ENCODE data around the gene VEPH1.

VEPH1 gene

DNA sequence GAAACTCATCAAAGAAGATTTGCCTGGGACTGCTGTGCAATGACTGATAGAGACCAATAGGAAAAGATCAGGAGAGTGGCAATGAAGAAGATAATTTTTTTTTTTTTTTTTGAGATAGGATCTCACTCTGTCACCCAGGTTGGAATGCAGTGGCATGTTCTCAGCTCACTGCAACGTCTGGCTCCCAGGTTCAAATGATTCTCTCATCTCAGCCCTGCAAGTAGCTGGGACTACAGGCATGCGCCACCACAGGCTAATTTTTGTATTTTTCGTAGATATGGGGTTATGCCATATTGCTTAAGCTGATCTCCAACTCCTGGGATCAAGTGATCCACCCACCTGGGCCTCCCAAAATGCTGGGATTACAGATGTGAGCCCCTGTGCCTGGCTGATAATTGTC is 226.4 kb downstream of the VEPH1 start:
- no peak overlapping the region for H3K4me3 ChIP-seq (ENCODE audit: insufficient read depth, low read length, poor library complexity, severe bottlenecking)
- no peaks in the 10 kb centered on the region for H3K36me3 ChIP-seq (ENCODE audit: low read length)
- H3K79me2 ChIP-seq (ENCODE audit: insufficient read depth, low read length): no peaks in the 10 kb centered on the region
- H3K9me3 ChIP-seq (ENCODE audit: insufficient read depth, low read length): no peaks in the 10 kb centered on the region
- H3K27me3 ChIP-seq (ENCODE audit: low read length): no peaks in the 10 kb centered on the region
- H4K20me1 ChIP-seq (ENCODE audit: low read depth, low read length): no peaks in the 10 kb centered on the region
- no peak overlapping the region for H3K4me2 ChIP-seq (ENCODE audit: low read depth, low read length, poor library complexity, severe bottlenecking)
- H3K9ac ChIP-seq (ENCODE audit: low read length): no peak overlapping the region
- no peak overlapping the region for H2AFZ ChIP-seq (ENCODE audit: low read depth, low read length, severe bottlenecking)
- TF ChIP-seq EZH2phosphoT487 (conservative IDR thresholded peaks at IDR 0.05; ENCODE audit: low read length): no peak
- TF ChIP-seq CTCF (IDR thresholded peaks at IDR 0.05; ENCODE audit: insufficient read depth, low read length, poor library complexity, severe bottlenecking): no peak
- H3K27ac ChIP-seq (ENCODE audit: low read depth, low read length): no peak overlapping the region
- H3K9me2 ChIP-seq (replicated peaks; ENCODE audit: insufficient read depth, low read length): no peaks in the 10 kb centered on the region
- no peaks in the 10 kb centered on the region for H3F3A ChIP-seq (ENCODE audit: insufficient read depth)

- no peak overlapping the region for H3K4me2 ChIP-seq (ENCODE audit: low read depth, low read length, poor library complexity, severe bottlenecking)
- no peaks in the 10 kb centered on the region for H3K9me3 ChIP-seq (ENCODE audit: insufficient read depth, low read length)
- no peaks in the 10 kb centered on the region for H4K20me1 ChIP-seq (ENCODE audit: low read depth, low read length)
- H2AFZ ChIP-seq (ENCODE audit: low read depth, low read length, severe bottlenecking): no peak overlapping the region
- H3K36me3 ChIP-seq (ENCODE audit: low read length): no peaks in the 10 kb centered on the region
- no peaks in the 10 kb centered on the region for H3K9me2 ChIP-seq (replicated peaks; ENCODE audit: insufficient read depth, low read length)
- no peak overlapping the region for H3K9ac ChIP-seq (ENCODE audit: low read length)
- H3K4me3 ChIP-seq (ENCODE audit: insufficient read depth, low read length, poor library complexity, severe bottlenecking): no peak overlapping the region
- TF ChIP-seq CTCF (IDR thresholded peaks at IDR 0.05; ENCODE audit: insufficient read depth, low read length, poor library complexity, severe bottlenecking) (no peak), EZH2phosphoT487 (conservative IDR thresholded peaks at IDR 0.05; ENCODE audit: low read length) (no peak)
- no peak overlapping the region for H3K27ac ChIP-seq (ENCODE audit: low read depth, low read length)
- no peaks in the 10 kb centered on the region for H3K79me2 ChIP-seq (ENCODE audit: insufficient read depth, low read length)
- H3F3A ChIP-seq (ENCODE audit: insufficient read depth): no peaks in the 10 kb centered on the region
- H3K27me3 ChIP-seq (ENCODE audit: low read length): no peaks in the 10 kb centered on the region
Observed at GRCh38 chr3:157275832-157276231, 227.4 kb downstream of the VEPH1 start.

GRCh38 chr3:157274644-157275137 is 228.5 kb downstream of the VEPH1 start:
- Histone ChIP-seq H3K9me3 (ENCODE audit: insufficient read depth, low read length) (no peaks in the 10 kb centered on the region), H3K36me3 (ENCODE audit: low read length) (no peaks in the 10 kb centered on the region), H3K9me2 (replicated peaks; ENCODE audit: insufficient read depth, low read length) (no peaks in the 10 kb centered on the region), H3K27me3 (ENCODE audit: low read length) (no peaks in the 10 kb centered on the region), H3F3A (ENCODE audit: insufficient read depth) (no peaks in the 10 kb centered on the region), H3K4me3 (ENCODE audit: insufficient read depth, low read length, poor library complexity, severe bottlenecking) (no peak overlapping the region), H3K4me2 (ENCODE audit: low read depth, low read length, poor library complexity, severe bottlenecking) (no peak overlapping the region), H3K9ac (ENCODE audit: low read length) (no peak overlapping the region), H3K79me2 (ENCODE audit: insufficient read depth, low read length) (no peaks in the 10 kb centered on the region), H4K20me1 (ENCODE audit: low read depth, low read length) (no peaks in the 10 kb centered on the region), H2AFZ (ENCODE audit: low read depth, low read length, severe bottlenecking) (no peak overlapping the region), H3K27ac (ENCODE audit: low read depth, low read length) (no peak overlapping the region)
- TF ChIP-seq EZH2phosphoT487 (conservative IDR thresholded peaks at IDR 0.05; ENCODE audit: low read length): no peak
- TF ChIP-seq CTCF (IDR thresholded peaks at IDR 0.05; ENCODE audit: insufficient read depth, low read length, poor library complexity, severe bottlenecking): no peak

Measured in SU-DHL-6 (cell line).